IMR-90 (cell line): ENCODE measurements around the gene ADRB2. TPM values are rescaled to one million over a fixed set of nuclear protein-coding genes. Genes with fewer than 3 reads are reported as not detected.
A peak's percentile ranks its signal among the peaks of the same experiment; 100 is the strongest.

ENCODE experiments used
- ATAC-seq: fragments of 200-7000 bp; cut with Tn5 transposase; 2 replicates; pipeline ENCODE4 v1.9.1; 2020; ENCODE audit warnings: low read depth, mild to moderate bottlenecking, moderate library complexity
- BruUV-seq: library from RNA; stranded (reverse); fragments of 400-500 nt; replicated peaks from 2 replicates; lab custom pipeline; 2021; lab: Mats Ljungman, UMichigan
- CTCF ChIA-PET: fragments of 300-600 bp; formaldehyde crosslinking; extraction: SDS; loops from one replicate; lab custom pipeline; 2021; ENCODE audit warnings: antibody characterized with exemption; lab: Yijun Ruan, JAX
- POLR2A ChIA-PET: fragments of 300-600 bp; sonication (Branson Sonifier 250); formaldehyde crosslinking; loops from one replicate; lab custom pipeline; 2022; ENCODE audit warnings: antibody characterized with exemption; ENCODE audit not compliant: unreplicated experiment; lab: Charles Lee
- DNase-seq: peaks from one replicate; pipeline ENCODE4 v3.0.0; 2013
- H2AFZ ChIP-seq: replicated peaks from 2 replicates; pipeline ENCODE3; 2013; ENCODE audit warnings: low read length, mild to moderate bottlenecking; ENCODE audit not compliant: poor library complexity
- H2AK5ac ChIP-seq: 2 replicates; pipeline ENCODE4 v1.6.1; 2013; ENCODE audit warnings: low read depth, low read length, inconsistent platforms
- H2AK9ac ChIP-seq: replicated peaks from 2 replicates; pipeline ENCODE3; 2013; ENCODE audit warnings: mild to moderate bottlenecking, low read depth, low read length, moderate library complexity; ENCODE audit not compliant: poor library complexity
- H2BK120ac ChIP-seq: 2 replicates; pipeline ENCODE4 v1.6.1; 2013; ENCODE audit warnings: low read depth, low read length, inconsistent platforms
- H2BK15ac ChIP-seq: 3 replicates; pipeline ENCODE4 v1.6.1; 2013; ENCODE audit warnings: low read depth, low read length, inconsistent platforms
- H2BK20ac ChIP-seq: 2 replicates; pipeline ENCODE4 v1.6.1; 2013; ENCODE audit warnings: low read depth, mild to moderate bottlenecking, inconsistent platforms, low read length, moderate library complexity
- H2BK5ac ChIP-seq: 2 replicates; pipeline ENCODE4 v1.6.1; 2013; ENCODE audit warnings: mild to moderate bottlenecking, low read depth, low read length, inconsistent platforms; ENCODE audit not compliant: poor library complexity, severe bottlenecking
- H3K14ac ChIP-seq: replicated peaks from 2 replicates; pipeline ENCODE4 v1.6.1; 2013; ENCODE audit warnings: low read depth, low read length, inconsistent platforms
- H3K18ac ChIP-seq: 2 replicates; pipeline ENCODE4 v1.6.1; 2013; ENCODE audit warnings: low read depth, low read length, control low read depth
- H3K23ac ChIP-seq: 2 replicates; pipeline ENCODE4 v1.6.1; 2013; ENCODE audit warnings: low read depth, low read length, inconsistent platforms
- H3K27ac ChIP-seq: 2 replicates; pipeline ENCODE4 v1.5.1; 2013; ENCODE audit warnings: mild to moderate bottlenecking, control low read depth, low read length; ENCODE audit not compliant: insufficient read depth
- H3K27me3 ChIP-seq: 2 replicates; pipeline ENCODE4 v1.6.1; 2013; ENCODE audit warnings: low read length; ENCODE audit not compliant: control insufficient read depth, insufficient read depth
- H3K36me3 ChIP-seq: 2 replicates; pipeline ENCODE4 v1.6.1; 2013; ENCODE audit warnings: low read length, mixed read lengths; ENCODE audit not compliant: control insufficient read depth, insufficient read depth
- H3K4ac ChIP-seq: 2 replicates; pipeline ENCODE4 v1.6.1; 2013; ENCODE audit warnings: low read depth, low read length, inconsistent platforms
- H3K4me1 ChIP-seq: 2 replicates; pipeline ENCODE4 v1.6.1; 2013; ENCODE audit warnings: low read length, mixed read lengths; ENCODE audit not compliant: control insufficient read depth, insufficient read depth
- H3K4me2 ChIP-seq: 2 replicates; pipeline ENCODE4 v1.6.1; 2013; ENCODE audit warnings: low read depth, mild to moderate bottlenecking, control low read depth, low read length, moderate library complexity
- H3K4me3 ChIP-seq: 2 replicates; pipeline ENCODE4 v1.5.1; 2013; ENCODE audit warnings: low read depth, mild to moderate bottlenecking, control low read depth, low read length, moderate library complexity; ENCODE audit not compliant: insufficient read depth
- H3K56ac ChIP-seq: 2 replicates; pipeline ENCODE4 v1.6.1; 2013; ENCODE audit warnings: low read length, inconsistent platforms; ENCODE audit not compliant: insufficient read depth; ENCODE audit errors: extremely low read depth
- H3K79me1 ChIP-seq, 2 experiments: 2 replicates each; pipeline ENCODE4 v1.6.1; 2013; ENCODE audit warnings: low read length in 2 of 2, inconsistent platforms in 1 of 2, low read depth in 1 of 2
- H3K9ac ChIP-seq: 2 replicates; pipeline ENCODE4 v1.6.1; 2013; ENCODE audit warnings: low read depth, low read length, control low read depth
- H3K9me1 ChIP-seq: 2 replicates; pipeline ENCODE4 v1.6.1; 2013; ENCODE audit warnings: low read length, inconsistent platforms; ENCODE audit not compliant: insufficient read depth
- H3K9me3 ChIP-seq: 2 replicates; pipeline ENCODE4 v1.6.1; 2013; ENCODE audit warnings: low read length; ENCODE audit not compliant: control insufficient read depth, insufficient read depth
- H4K20me1 ChIP-seq: 2 replicates; pipeline ENCODE4 v1.6.1; 2013; ENCODE audit warnings: low read length, inconsistent platforms; ENCODE audit not compliant: insufficient read depth
- H4K5ac ChIP-seq: 2 replicates; pipeline ENCODE4 v1.6.1; 2013; ENCODE audit warnings: mild to moderate bottlenecking, low read depth, low read length, control low read depth
- H4K8ac ChIP-seq, 2 experiments: 2 replicates each; pipeline ENCODE4 v1.6.1; 2013; ENCODE audit warnings: low read depth in 2 of 2, low read length in 2 of 2, control low read depth in 1 of 2, inconsistent platforms in 1 of 2
- H4K91ac ChIP-seq: 2 replicates; pipeline ENCODE4 v1.6.1; 2013; ENCODE audit warnings: low read depth, low read length, inconsistent platforms; ENCODE audit not compliant: insufficient read depth
- CEBPB ChIP-seq: IDR thresholded peaks from 2 replicates; pipeline ENCODE4 v1.6.1; 2012; ENCODE audit warnings: low read depth, low read length, improper control_type of control experiment
- CTCF ChIP-seq: conservative IDR thresholded peaks from 2 replicates; pipeline ENCODE4 v1.5.1; 2012; ENCODE audit warnings: mild to moderate bottlenecking, low read depth, low read length, improper control_type of control experiment
- MAFK ChIP-seq: IDR thresholded peaks from 2 replicates; pipeline ENCODE4 v1.6.1; 2012; ENCODE audit warnings: low read depth, low read length, improper control_type of control experiment
- MXI1 ChIP-seq: IDR thresholded peaks from 2 replicates; pipeline ENCODE4 v1.6.1; 2012; ENCODE audit warnings: low read depth, mild to moderate bottlenecking, low read length, moderate library complexity, borderline replicate concordance
- RCOR1 ChIP-seq: IDR thresholded peaks from 2 replicates; pipeline ENCODE4 v1.6.1; 2012; ENCODE audit warnings: mild to moderate bottlenecking, low read length, improper control_type of control experiment; ENCODE audit not compliant: insufficient replicate concordance
- WGBS, 2 experiments: methylation state at CpG; one replicate each; pipeline versions ENCODE4 v1.1.5 to v1.1.7; 2013; ENCODE audit warnings: missing lambda C conversion rate in 2 of 2; ENCODE audit not compliant: insufficient read length in 1 of 2; ENCODE audit errors: extremely low coverage in 2 of 2; 5-methylcytosine and 5-hydroxymethylcytosine counted together
- dilution Hi-C: fragments of 300-500 bp; cut with HindIII; formaldehyde crosslinking; loops from one replicate; pipeline ENCODE4 v1.14.3; 2018; ENCODE audit warnings: low sequenced_read_pairs; ENCODE audit not compliant: unreplicated experiment
- in situ Hi-C: fragments of 300-500 bp; cut with MboI; formaldehyde crosslinking; loops from 3 replicates; pipeline ENCODE4 v1.14.3; 2019; ENCODE audit warnings: low sequenced_read_pairs, inconsistent platforms, mixed read lengths
- intact Hi-C: fragments of 100-400 bp; cut with micrococcal nuclease; formaldehyde crosslinking; loops from 2 replicates; pipeline ENCODE4 v1.10.0; 2022
- polyA plus RNA-seq, 3 experiments: library from polyadenylated mRNA; depleted of rRNA; stranded (reverse); fragments of >200 nt; gene quantifications; 2 replicates each; pipeline ENCODE4 v1.2.3, GENCODE V29; 2012; ENCODE audit warnings: low replicate concordance in 1 of 3
- total RNA-seq: library from RNA; depleted of rRNA; stranded (reverse); fragments of >200 nt; gene quantifications from 2 replicates; pipeline ENCODE4 v1.2.3, GENCODE V29; 2012
- TF ChIP-seq, protein P1 (sequence below): fragments of 150-350 bp; IDR thresholded peaks from 2 replicates; pipeline ENCODE4 v1.6.1; 2017; ENCODE audit warnings: mild to moderate bottlenecking, antibody characterized with exemption, low read length, low read depth

ADRB2 gene
- total and polyA plus RNA-seq, 2 of the 4 experiments (the other 2 are of a cell fraction), result 1.6 to 3.4 TPM

DNA sequence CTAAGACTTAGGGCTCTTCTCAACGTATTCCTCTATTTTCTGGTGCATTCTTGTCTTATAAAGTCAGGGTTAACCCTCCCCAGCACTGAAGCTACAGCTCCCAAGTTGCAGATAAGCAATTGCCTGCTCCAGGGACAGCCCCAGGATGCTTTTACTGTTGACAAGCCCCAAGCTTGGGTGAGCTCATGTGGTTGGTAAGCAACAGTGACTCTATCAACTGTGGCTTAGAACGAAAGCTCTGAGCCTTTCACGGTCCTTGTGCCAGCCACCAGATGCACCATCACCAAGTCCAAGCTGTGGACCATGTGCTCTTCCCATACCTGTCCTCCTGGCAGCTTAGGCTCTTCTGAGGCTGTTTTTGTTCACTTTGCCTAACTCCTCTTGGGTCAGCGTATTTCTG lies 13.5 kb downstream of the ADRB2 start:
- Histone ChIP-seq H2AK5ac (peak overlapping the region; percentile 28; the same call in 1 of the 2 replicates), H3K9ac (no peak overlapping the region), H3K79me1 (peaks cover 3 to 17% of the 10 kb centered on the region in 2 experiments), H4K5ac (no peak overlapping the region), H3K9me3 (no peaks in the 10 kb centered on the region), H2AFZ (no peak overlapping the region), H3K56ac (no peak overlapping the region), H3K4me2 (no peak overlapping the region), H2AK9ac (no peak overlapping the region), H3K18ac (no peak overlapping the region), H2BK15ac (no peak overlapping the region), H2BK5ac (no peak overlapping the region), H3K23ac (no peak overlapping the region), H2BK120ac (no peak overlapping the region), H3K4ac (no peak overlapping the region), H3K4me3 (no peak overlapping the region), H4K20me1 (no peaks in the 10 kb centered on the region), H3K4me1 (peaks cover 9% of the 10 kb centered on the region; the same call in 1 of the 2 replicates), H3K36me3 (no peaks in the 10 kb centered on the region), H3K14ac (peak overlapping the region; percentile 10), H4K8ac (no peak overlapping the region), H3K27ac (no peak overlapping the region), H3K9me1 (peaks cover 13% of the 10 kb centered on the region), H4K91ac (no peak overlapping the region), H3K27me3 (no peaks in the 10 kb centered on the region), H2BK20ac (no peak overlapping the region)
- intact Hi-C loops (no loop called here), dilution Hi-C loops (no loop called here), in situ Hi-C loops (no loop called here)
- no TSS peak for BruUV-seq
- no CpG with 5 or more reads among the region's 4 CpGs for WGBS, 2 experiments
- TF ChIP-seq CTCF, result no peak
- no peak for TF ChIP-seq CEBPB
- TF ChIP-seq MXI1, result no peak
- no peak for TF ChIP-seq RCOR1
- no peak for TF ChIP-seq MAFK
- TF ChIP-seq, protein P1, sequence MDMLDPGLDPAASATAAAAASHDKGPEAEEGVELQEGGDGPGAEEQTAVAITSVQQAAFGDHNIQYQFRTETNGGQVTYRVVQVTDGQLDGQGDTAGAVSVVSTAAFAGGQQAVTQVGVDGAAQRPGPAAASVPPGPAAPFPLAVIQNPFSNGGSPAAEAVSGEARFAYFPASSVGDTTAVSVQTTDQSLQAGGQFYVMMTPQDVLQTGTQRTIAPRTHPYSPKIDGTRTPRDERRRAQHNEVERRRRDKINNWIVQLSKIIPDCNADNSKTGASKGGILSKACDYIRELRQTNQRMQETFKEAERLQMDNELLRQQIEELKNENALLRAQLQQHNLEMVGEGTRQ, result no peak
- DNase-seq (peak; percentile 20), ATAC-seq (no peak)
- ChIA-PET CTCF (interaction anchor here (1.0 to 1.2 kb wide), 2 partner anchors 118 to 275 kb away, joined by 3 read pairs; no protein-coding TSS in a partner anchor), POLR2A (interaction anchor here (0.6 to 1.6 kb wide), 2 partner anchors 14 to 176 kb away, joined by 3 to 4 read pairs; partner anchors contain the start of gene ADRB2)
